ENCODE measurements around the gene VCY. TPM values are rescaled to one million over a fixed set of nuclear protein-coding genes. Genes with fewer than 3 reads are reported as not detected.
"Not testable (repeated sequence)": the region's sequence is repeated elsewhere in the genome, so short reads cannot be mapped to it uniquely, and the experiment has no call there.

Gene VCY
- total RNA-seq (not detected), polyA plus RNA-seq (not detected)
- long read RNA-seq, donor 1, result 0 reads
- long read RNA-seq, donor 2, result 0 reads

GRCh38 chrY:13986373-13986772, at the start of gene VCY:
Gene VCY (minus strand): TSS chrY:13986473. CDS start chrY:13986440, 33 bp downstream.
- DNase-seq; H3K9me3 ChIP-seq; H3K27ac ChIP-seq; ATAC-seq; H3K27me3 ChIP-seq (ENCODE audit: insufficient read depth in 3 of 3, low read length in 2 of 3); intact Hi-C loops (cut with DNase I); H3K4me1 ChIP-seq; H3K4me3 ChIP-seq; H3K36me3 ChIP-seq (ENCODE audit: insufficient read depth in 1 of 2, low read depth in 1 of 2): not testable (repeated sequence)
- no CpG with 5 or more reads among the region's 19 CpGs for WGBS, 3 donors

DNA sequence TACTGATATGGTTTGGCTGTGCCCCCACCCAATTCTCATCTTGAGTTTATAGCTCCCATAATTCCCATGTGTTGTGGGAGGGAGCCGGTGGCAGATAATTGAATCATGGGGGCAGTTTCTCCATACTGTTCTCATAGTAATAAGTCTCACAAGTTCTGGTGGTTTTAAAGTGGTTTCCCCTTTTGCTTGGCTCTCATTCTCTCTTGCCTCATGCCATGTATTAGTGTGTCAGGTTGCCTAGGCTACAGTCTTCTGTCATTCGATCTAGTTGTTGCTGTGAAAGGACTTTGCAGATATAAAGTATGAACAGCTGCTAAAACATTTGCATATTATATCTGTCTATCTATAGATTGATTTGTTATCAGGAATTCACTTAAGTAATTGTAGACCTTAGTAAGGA, 44.1 kb upstream of the VCY start:
- DNase-seq; H3K36me3 ChIP-seq (ENCODE audit: insufficient read depth in 1 of 2, low read depth in 1 of 2); H3K9me3 ChIP-seq; intact Hi-C loops (cut with DNase I); H3K4me1 ChIP-seq; H3K27ac ChIP-seq; H3K27me3 ChIP-seq (ENCODE audit: insufficient read depth in 3 of 3, low read length in 2 of 3); ATAC-seq; H3K4me3 ChIP-seq: not testable (repeated sequence)
- WGBS, 3 donors, result no CpG with 5 or more reads among the region's 2 CpGs

DNA sequence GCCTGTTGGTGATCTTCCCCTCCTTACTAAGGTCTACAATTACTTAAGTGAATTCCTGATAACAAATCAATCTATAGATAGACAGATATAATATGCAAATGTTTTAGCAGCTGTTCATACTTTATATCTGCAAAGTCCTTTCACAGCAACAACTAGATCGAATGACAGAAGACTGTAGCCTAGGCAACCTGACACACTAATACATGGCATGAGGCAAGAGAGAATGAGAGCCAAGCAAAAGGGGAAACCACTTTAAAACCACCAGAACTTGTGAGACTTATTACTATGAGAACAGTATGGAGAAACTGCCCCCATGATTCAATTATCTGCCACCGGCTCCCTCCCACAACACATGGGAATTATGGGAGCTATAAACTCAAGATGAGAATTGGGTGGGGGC, 25.6 kb upstream of the VCY start:
- ATAC-seq; intact Hi-C loops (cut with DNase I); H3K4me3 ChIP-seq; H3K4me1 ChIP-seq; H3K27ac ChIP-seq; DNase-seq; H3K27me3 ChIP-seq (ENCODE audit: insufficient read depth in 3 of 3, low read length in 2 of 3); H3K9me3 ChIP-seq; H3K36me3 ChIP-seq (ENCODE audit: insufficient read depth in 1 of 2, low read depth in 1 of 2): not testable (repeated sequence)
- no CpG with 5 or more reads among the region's 2 CpGs for WGBS, 3 donors

DNA sequence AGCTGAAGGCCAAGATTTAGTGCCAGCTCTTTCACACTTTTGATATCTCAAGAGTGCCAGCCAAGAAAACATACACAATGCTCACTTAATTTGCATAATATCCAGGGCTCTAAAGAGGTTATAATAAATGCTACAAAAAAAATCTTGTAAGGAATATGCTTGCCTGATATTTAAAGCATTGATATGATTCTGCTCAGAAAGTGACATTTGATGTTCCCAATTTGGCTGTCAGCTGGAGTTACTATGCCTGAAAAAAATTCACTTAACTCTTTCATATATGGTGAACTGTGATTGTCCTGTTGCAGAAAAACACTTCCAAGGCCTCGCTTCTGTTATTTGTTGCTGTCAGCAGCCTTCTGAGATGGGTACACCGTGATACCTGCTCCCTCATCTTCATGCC, 43.9 kb downstream of the VCY start:
- WGBS, 3 donors, result 72 to 77% methylated on average over 2 of the region's 2 CpGs; no CpG with 5 or more reads in 1 of the 3 donors
- not testable (repeated sequence) for ATAC-seq

More for the DNA sequence above, 43.9 kb downstream of the VCY start:
- H3K27ac ChIP-seq; H3K36me3 ChIP-seq (ENCODE audit: insufficient read depth in 1 of 2, low read depth in 1 of 2); H3K4me1 ChIP-seq; DNase-seq; H3K27me3 ChIP-seq (ENCODE audit: insufficient read depth in 3 of 3, low read length in 2 of 3); H3K4me3 ChIP-seq; H3K9me3 ChIP-seq; intact Hi-C loops (cut with DNase I): not testable (repeated sequence)

Other genes with a start within 250 kb of the VCY start
- gene VCY1B, start 69.8 kb upstream of the VCY start, total RNA-seq, result not detected
- gene VCY1B, start 69.8 kb upstream of the VCY start, polyA plus RNA-seq, result not detected

Data from psoas muscle (tissue), 8 donors.